ENCODE data around the gene CCR5AS.

- TF ChIP-seq CTCF (IDR thresholded peaks at IDR 0.05) = no peak
- no peak for TF ChIP-seq EZH2phosphoT487 (IDR thresholded peaks at IDR 0.05)
These were observed 46.8 kb upstream of the CCR5AS start for GRCh38 chr3:46453526-46454208.

All from neural progenitor cell (in vitro differentiated cells).